Upper lobe of left lung (tissue), 4 donors: ENCODE data around the gene AHDC1.

ENCODE experiments used
- EP300 ChIP-seq, 4 donors: sonication (generic); formaldehyde crosslinking; IDR thresholded peaks; one replicate each; pipeline ENCODE4 v1.5.1; 2017; ENCODE audit warnings: antibody characterized with exemption in 4 of 4, control low read depth in 2 of 4
- POLR2AphosphoS5 ChIP-seq, 2 donors: sonication (generic); formaldehyde crosslinking; IDR thresholded peaks; one replicate each; pipeline ENCODE4 v1.5.1; 2017; ENCODE audit warnings: antibody characterized with exemption in 2 of 2
- TF ChIP-seq, protein P1 (sequence below), 6 experiments: fragments of 450-650 bp in 4 of 6; fragments of 200-600 bp in 2 of 6; sonication (generic) in 2 of 6; IDR thresholded peaks; one replicate each; pipeline ENCODE4 v1.5.1; 2016 to 2019; ENCODE audit warnings: antibody characterized with exemption in 6 of 6

DNA sequence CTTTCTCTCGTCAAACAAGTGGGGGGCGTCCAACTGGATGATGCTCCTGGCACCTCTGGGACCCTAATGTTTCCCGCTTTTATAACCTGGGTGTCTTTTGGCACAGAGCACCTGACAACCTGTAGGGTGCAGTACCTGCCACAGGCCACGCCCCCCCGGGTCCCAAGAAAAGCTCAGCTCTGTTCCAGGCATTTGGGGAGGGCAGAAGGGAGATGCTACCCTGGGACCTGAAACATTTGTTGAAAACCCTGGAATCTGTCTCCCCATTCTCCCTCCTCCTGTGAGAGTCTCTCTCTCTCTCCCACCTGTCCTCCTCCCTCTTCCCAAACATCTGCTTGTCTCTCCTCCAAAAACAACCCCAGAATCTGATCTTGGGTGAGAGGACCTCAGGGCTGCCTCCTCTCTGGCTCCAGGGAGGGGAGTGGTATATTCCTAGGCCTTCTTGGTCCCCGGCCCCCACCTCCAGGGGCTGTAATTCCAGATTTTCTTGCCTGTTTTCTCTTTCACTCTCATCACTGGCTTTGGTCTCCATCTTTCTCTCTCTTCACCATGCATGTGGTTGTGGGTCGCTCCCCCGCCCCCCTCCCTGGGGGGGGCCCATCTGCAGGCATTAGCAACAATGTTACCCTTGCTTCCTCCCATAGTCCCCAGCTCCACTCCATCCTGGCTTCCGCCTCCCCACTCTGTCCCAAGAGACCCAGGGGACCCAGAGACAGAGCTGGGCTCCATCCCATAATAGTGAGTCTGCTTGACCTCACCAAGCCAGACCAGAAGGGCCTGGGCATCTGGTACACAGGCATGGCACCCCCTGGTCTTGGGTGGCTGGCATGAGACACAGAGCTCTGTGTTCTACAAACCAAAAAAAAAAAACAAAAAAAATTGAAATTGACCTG, 4.1 kb downstream of the AHDC1 start:
- TF ChIP-seq EP300 (IDR thresholded peaks at IDR 0.05) = no peak
- TF ChIP-seq, protein P1, sequence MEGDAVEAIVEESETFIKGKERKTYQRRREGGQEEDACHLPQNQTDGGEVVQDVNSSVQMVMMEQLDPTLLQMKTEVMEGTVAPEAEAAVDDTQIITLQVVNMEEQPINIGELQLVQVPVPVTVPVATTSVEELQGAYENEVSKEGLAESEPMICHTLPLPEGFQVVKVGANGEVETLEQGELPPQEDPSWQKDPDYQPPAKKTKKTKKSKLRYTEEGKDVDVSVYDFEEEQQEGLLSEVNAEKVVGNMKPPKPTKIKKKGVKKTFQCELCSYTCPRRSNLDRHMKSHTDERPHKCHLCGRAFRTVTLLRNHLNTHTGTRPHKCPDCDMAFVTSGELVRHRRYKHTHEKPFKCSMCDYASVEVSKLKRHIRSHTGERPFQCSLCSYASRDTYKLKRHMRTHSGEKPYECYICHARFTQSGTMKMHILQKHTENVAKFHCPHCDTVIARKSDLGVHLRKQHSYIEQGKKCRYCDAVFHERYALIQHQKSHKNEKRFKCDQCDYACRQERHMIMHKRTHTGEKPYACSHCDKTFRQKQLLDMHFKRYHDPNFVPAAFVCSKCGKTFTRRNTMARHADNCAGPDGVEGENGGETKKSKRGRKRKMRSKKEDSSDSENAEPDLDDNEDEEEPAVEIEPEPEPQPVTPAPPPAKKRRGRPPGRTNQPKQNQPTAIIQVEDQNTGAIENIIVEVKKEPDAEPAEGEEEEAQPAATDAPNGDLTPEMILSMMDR (IDR thresholded peaks at IDR 0.05) = no peak
- no peak for TF ChIP-seq POLR2AphosphoS5 (IDR thresholded peaks at IDR 0.05)
